Stimulated activated CD4-positive, alpha-beta T cell treated with anti-CD3 and anti-CD28 coated beads, Interleukin-12 subunit alpha, Interleukin-12 subunit beta, amount 100 ng/mL, for 4 hours (primary cell): ENCODE measurements around the gene TGM4.

Experiments used
- DNase-seq: peaks from one replicate; pipeline ENCODE4 v3.0.0-alpha.2; 2020

The TGM4 gene

DNA sequence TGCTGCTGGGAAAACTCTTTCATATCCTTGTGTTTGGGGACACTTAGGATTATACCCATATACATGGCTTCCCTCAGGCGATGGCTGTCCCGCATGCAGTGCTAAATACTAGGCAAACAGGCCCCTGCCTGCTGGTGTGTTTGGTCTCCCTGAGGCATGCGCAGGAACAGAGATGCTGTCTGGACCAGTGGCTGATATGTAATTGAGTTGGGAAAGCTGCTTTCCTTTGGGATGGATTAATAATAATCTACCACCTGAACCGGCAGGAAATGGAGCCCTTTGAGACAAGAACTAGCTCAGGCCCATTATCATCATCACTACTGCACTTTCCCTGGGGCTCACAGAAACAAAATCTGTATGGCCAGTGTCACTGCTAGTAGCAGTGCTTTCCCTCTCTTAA lies 83.6 kb downstream of the TGM4 start:
- no peak for DNase-seq

DNA sequence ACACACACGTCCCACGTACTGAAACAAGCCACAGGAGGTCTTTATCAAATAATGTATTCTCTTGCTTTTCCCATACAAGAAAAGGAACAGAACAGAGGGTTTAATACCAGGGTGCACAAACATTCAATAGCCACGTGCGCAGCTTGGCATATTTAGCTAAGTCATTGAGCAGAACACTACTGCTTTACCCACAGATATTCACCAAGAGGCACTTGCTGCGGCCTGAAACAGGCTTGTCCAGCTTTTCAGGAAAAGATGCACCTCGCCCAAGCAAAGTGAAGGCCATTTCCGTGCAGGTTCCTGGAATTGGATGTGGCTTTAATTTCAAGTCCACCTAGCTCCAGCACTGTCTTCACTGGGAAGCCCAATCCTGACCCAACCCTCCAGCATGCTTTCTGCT lies 84.0 kb downstream of the TGM4 start:
- no peak for DNase-seq

DNA sequence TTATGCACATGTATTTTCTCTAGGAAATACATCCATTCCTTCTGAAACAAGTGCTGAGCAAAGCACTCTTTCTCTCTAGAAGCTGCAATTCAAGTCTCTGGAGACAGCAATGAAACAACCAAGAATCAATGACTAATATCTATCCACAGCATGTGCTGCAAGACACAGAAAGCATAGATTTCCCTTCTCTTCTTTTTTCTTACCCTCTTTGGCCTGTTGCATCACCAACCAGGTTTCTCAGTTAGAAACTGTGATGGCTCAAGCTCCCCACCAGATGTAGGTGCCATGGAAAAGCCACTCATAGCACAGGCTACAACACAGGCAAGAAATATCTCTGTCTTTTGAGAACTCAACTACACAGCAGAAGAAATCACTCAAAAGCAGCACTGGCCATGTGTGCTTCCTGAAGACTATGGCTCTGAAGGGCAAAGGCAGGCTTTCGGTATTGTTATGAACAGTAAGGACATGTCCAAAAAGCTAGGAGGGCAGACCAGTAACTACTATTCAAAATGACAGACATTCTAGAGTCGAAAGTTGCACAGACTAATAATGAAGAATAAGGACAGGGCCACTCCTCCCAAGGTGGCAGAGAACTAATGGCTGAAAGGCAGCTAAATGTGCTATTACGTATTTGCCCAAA lies 86.1 kb downstream of the TGM4 start:
- DNase-seq, result no peak

DNA sequence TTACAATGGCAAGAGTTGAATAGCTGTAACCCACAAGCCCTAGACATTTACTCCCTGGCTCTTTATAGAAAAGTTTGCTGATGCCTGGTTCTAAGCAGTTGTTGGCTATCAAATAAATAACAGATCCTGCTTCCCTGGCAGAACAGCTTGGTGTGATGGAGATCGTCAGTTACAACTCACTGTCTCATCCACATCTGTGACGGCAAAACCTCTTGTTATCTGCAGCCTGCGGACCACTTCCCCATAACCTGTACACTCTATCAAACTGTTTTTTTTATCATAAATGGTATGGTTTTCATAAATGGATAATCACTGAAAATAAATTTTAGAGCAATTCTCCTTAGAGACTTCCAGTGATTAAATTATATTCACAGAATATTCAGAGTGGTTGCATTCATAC lies 87.5 kb downstream of the TGM4 start:
- DNase-seq, result no peak

DNA sequence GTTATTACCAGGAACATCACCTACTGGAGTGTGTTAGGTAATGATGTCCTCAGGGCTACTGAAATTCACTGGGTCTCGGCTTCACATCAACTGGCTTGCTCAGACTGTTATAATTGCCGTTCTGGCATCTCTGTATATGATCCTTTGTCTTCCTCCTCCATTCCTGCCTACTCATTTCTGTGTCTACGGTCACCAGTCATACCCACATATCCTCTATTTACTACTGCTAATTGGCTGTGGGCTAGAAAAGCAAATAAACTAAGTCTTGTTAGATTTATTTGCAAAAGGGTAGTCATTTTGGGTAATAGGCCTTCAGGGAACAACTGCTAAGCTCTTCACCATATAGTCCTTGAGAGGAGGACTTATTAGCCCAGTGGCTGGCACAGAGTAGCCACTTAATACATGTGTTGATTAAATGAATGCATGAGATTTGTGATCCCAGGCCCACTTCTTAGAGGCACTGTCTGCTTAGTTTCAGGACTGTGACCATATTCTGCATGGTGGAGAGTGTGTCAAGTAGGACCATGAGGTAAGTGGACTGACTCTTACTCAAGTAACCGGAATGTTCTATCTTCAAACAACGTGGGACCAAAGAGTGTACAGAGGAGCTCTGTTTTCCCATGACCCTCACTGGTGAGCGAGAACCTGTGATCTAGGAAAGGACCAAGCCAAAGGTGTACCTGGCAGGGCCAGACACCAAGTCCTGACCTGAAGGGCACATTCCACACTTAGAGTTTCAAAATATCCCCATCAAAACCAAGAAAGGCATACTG lies 88.4 kb downstream of the TGM4 start:
- DNase-seq, result no peak

DNA sequence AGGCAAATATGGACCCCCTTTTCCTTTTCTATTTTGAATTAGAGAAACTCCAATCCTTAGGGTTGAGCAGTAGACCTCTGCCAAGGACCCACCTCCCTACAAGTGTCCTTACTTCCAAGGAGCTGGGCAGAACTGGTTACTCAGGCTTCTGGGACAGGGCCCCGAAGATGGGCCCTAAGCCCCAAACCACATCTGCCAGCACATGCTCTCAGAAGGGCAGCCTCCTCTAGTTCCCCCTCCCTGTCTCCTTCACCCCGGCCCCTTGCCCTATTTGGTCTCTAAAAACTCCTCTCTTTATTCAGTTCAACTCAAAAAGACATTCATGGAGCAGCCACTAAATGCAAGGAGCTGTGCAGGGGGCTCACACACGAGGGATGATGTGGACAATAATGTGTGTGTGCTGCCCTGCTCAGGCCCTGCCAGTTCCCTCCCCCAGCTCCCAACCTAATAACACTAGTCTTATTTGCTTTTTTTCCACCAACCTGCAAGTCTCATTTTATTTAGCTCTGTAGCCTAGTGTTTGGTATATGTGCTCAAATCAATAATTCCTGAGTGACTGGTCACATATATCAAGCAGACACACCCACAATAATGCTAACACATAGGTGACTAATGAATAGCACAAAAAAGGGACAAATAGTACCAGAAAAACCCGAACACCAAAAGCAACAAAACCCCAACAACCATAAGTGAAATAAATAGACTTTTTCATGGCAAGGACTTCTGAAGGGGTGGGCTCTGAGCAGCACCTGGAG lies 89.3 kb downstream of the TGM4 start:
- no peak for DNase-seq
